ENCODE data around the gene NAGA.
"Not testable (repeated sequence)": the region's sequence is repeated elsewhere in the genome, so short reads cannot be mapped to it uniquely, and the experiment has no call there.

Gene NAGA

GRCh38 chr22:42070517-42071422, at the start of gene NAGA:
TSS of gene NAGA (minus strand) at chr22:42070812. CDS start at chr22:42070297, 515 bp downstream.
- DNase-seq: peak; percentile 81

GRCh38 chr22:42116848-42117424, 46.3 kb upstream of the NAGA start:
- no peak for DNase-seq

- DNase-seq: not testable (repeated sequence)
These were observed 44.8 kb upstream of the NAGA start for GRCh38 chr22:42115420-42115830.

- DNase-seq: no peak
These were observed 44.1 kb upstream of the NAGA start for GRCh38 chr22:42114721-42115120.

- not testable (repeated sequence) for DNase-seq
These were observed 42.2 kb upstream of the NAGA start for GRCh38 chr22:42112793-42113192.

- DNase-seq: no peak
These were observed 41.2 kb upstream of the NAGA start for GRCh38 chr22:42111798-42112197.

- no peak for DNase-seq
These were observed 38.2 kb upstream of the NAGA start for GRCh38 chr22:42108848-42109247.

GRCh38 chr22:42104332-42104860, 33.8 kb upstream of the NAGA start:
- DNase-seq: not testable (repeated sequence)

GRCh38 chr22:42101199-42101598, 30.6 kb upstream of the NAGA start:
- no peak for DNase-seq

- DNase-seq: no peak
These were observed 20.8 kb upstream of the NAGA start for GRCh38 chr22:42091455-42091782.

- DNase-seq: peak; percentile 90
These were observed 20.2 kb upstream of the NAGA start, which contains the start of gene NDUFA6 for GRCh38 chr22:42090596-42091454. TSS of gene NDUFA6 (minus strand) at chr22:42090772. CDS start at chr22:42090744, 28 bp downstream.

- DNase-seq: no peak
These were observed 15.4 kb upstream of the NAGA start for GRCh38 chr22:42086051-42086450.

GRCh38 chr22:42084874-42085273, 14.3 kb upstream of the NAGA start:
- no peak for DNase-seq

GRCh38 chr22:42083119-42083518, 12.5 kb upstream of the NAGA start:
- no peak for DNase-seq

GRCh38 chr22:42080287-42080686, 9.7 kb upstream of the NAGA start:
- DNase-seq: no peak

GRCh38 chr22:42079319-42080251, 9.0 kb upstream of the NAGA start, which contains the start of gene SMDT1:
TSS of gene SMDT1 (plus strand) at chr22:42079700. CDS start at chr22:42079769, 69 bp downstream.
- peak; percentile 85 for DNase-seq

GRCh38 chr22:42078469-42079318, 8.1 kb upstream of the NAGA start:
- DNase-seq: no peak

GRCh38 chr22:42077486-42078125, 7.0 kb upstream of the NAGA start:
- DNase-seq: no peak

GRCh38 chr22:42076764-42077485, 6.3 kb upstream of the NAGA start:
- no peak for DNase-seq

Data from NCI-H2081 treated with DMSO at 0.1 percent for 48 hours (cell line).